Measurements from ENCODE around the gene KIFAP3.

The KIFAP3 gene

DNA sequence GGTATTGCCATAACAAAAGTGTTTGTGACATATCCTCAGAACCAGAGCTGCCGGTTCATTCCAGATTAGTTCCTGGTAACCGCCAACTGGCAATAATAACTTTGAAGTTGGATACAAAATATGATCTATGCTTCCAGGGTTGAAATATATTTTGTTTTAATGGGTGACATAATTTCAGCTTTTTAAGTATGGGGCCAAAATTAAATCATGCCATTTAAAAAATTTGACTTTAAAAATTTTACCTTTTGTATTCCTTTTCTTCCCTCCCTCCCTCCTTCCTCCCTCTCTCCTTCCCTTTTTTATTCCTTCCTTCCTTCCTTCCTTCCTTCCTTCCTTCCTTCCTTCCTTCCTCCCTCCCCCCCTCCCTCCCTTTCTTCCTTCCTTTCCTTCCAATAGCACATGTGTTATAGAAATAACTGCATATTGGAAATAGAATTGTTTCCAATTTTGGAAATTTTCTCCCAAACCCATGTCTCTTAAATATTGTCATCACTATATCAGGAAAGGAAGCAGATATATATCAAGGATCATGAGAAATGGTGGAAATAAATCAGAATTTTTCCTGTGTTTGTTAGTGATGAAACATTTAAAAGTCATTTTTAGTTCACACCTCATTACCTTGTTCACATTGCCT, 12.0 kb upstream of the KIFAP3 start:
- Histone ChIP-seq H3K27me3 (ENCODE audit: control insufficient read depth, low read length) (no peaks in the 10 kb centered on the region), H3K4me2 (ENCODE audit: low read length) (no peak overlapping the region), H4K20me1 (ENCODE audit: control insufficient read depth, insufficient read depth, low read depth, low read length) (no peaks in the 10 kb centered on the region), H3K9me3 (ENCODE audit: control insufficient read depth, insufficient read depth, low read length) (no peaks in the 10 kb centered on the region), H3K27ac (ENCODE audit: low read depth, low read length) (no peak overlapping the region), H3K36me3 (ENCODE audit: control insufficient read depth, low read length) (no peaks in the 10 kb centered on the region), H3K4me1 (ENCODE audit: control insufficient read depth, low read length) (no peaks in the 10 kb centered on the region), H3K79me2 (ENCODE audit: control insufficient read depth, low read length) (no peaks in the 10 kb centered on the region), H3K9me2 (replicated peaks; ENCODE audit: control insufficient read depth, low read length) (no peaks in the 10 kb centered on the region), H3F3A (ENCODE audit: control insufficient read depth, insufficient read depth) (no peaks in the 10 kb centered on the region), H3K4me3 (ENCODE audit: low read length) (no peak overlapping the region)
- no peak for TF ChIP-seq EZH2phosphoT487 (IDR thresholded peaks at IDR 0.05; ENCODE audit: borderline replicate concordance, low read length)
- TF ChIP-seq, protein P1, sequence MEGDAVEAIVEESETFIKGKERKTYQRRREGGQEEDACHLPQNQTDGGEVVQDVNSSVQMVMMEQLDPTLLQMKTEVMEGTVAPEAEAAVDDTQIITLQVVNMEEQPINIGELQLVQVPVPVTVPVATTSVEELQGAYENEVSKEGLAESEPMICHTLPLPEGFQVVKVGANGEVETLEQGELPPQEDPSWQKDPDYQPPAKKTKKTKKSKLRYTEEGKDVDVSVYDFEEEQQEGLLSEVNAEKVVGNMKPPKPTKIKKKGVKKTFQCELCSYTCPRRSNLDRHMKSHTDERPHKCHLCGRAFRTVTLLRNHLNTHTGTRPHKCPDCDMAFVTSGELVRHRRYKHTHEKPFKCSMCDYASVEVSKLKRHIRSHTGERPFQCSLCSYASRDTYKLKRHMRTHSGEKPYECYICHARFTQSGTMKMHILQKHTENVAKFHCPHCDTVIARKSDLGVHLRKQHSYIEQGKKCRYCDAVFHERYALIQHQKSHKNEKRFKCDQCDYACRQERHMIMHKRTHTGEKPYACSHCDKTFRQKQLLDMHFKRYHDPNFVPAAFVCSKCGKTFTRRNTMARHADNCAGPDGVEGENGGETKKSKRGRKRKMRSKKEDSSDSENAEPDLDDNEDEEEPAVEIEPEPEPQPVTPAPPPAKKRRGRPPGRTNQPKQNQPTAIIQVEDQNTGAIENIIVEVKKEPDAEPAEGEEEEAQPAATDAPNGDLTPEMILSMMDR (IDR thresholded peaks at IDR 0.05; ENCODE audit: low read depth, low read length, poor library complexity, severe bottlenecking): no peak

DNA sequence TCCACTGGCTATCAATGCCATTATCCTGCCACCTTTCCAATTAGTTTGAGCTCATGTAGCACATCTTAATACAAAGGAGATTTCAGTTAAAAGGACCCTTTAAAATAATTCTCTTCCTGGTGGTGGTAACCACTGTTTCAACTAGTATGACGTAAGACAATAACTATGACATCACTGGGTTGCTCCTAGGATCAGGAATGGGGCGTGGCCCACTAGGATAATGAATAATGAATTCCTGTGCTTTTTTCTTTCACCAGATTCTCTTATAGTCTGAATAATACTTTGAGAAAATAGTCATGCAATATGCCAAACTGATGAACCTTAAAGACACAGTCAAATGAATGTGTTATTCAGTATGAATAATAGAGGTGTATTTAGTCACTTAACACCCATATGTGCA, 10.6 kb upstream of the KIFAP3 start:
- Histone ChIP-seq H3K9me2 (replicated peaks; ENCODE audit: control insufficient read depth, low read length) (no peaks in the 10 kb centered on the region), H3K9me3 (ENCODE audit: control insufficient read depth, insufficient read depth, low read length) (no peaks in the 10 kb centered on the region)
- TF ChIP-seq, protein P1 (IDR thresholded peaks at IDR 0.05; ENCODE audit: low read depth, low read length, poor library complexity, severe bottlenecking): no peak
- no peak for TF ChIP-seq EZH2phosphoT487 (IDR thresholded peaks at IDR 0.05; ENCODE audit: borderline replicate concordance, low read length)

DNA sequence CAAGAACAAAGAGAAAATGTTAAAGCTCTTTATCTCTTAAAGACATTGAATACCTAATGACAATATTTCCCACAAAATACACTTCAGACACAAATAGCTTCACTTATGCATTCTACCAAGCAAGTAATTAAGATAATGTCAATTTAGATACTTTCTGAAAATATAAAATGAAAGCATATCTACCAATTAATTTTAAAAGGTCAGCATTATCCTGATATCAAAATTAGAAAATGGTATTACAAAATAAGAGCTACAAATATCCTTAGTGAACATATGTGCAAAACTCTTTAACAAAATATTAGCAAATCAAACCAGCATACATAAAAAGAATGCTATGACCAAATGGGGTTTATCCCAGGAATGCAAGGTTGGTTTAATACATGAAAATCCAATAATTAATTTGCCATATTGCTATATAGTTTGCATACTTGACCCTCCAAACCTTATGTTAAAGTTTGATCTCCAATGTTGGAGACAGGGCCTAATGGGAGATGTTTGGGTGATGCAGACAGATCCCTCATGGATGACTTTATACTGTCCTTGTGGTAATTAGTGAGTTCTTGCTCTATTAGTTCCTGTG, 4.2 kb upstream of the KIFAP3 start:
- Histone ChIP-seq H3K27me3 (ENCODE audit: control insufficient read depth, low read length) (no peaks in the 10 kb centered on the region), H4K20me1 (ENCODE audit: control insufficient read depth, insufficient read depth, low read depth, low read length) (no peaks in the 10 kb centered on the region), H3F3A (ENCODE audit: control insufficient read depth, insufficient read depth) (no peaks in the 10 kb centered on the region), H3K4me3 (ENCODE audit: low read length) (no peak overlapping the region), H3K27ac (ENCODE audit: low read depth, low read length) (no peak overlapping the region), H3K36me3 (ENCODE audit: control insufficient read depth, low read length) (no peaks in the 10 kb centered on the region), H3K9me3 (ENCODE audit: control insufficient read depth, insufficient read depth, low read length) (peaks cover 15% of the 10 kb centered on the region), H3K79me2 (ENCODE audit: control insufficient read depth, low read length) (peaks cover 6% of the 10 kb centered on the region), H3K4me1 (ENCODE audit: control insufficient read depth, low read length) (peaks cover 9% of the 10 kb centered on the region), H3K4me2 (ENCODE audit: low read length) (no peak overlapping the region), H3K9me2 (replicated peaks; ENCODE audit: control insufficient read depth, low read length) (no peaks in the 10 kb centered on the region)
- no peak for TF ChIP-seq EZH2phosphoT487 (IDR thresholded peaks at IDR 0.05; ENCODE audit: borderline replicate concordance, low read length)
- TF ChIP-seq, protein P1 (IDR thresholded peaks at IDR 0.05; ENCODE audit: low read depth, low read length, poor library complexity, severe bottlenecking): no peak

More for the DNA sequence above, 10.6 kb upstream of the KIFAP3 start:
- Histone ChIP-seq H3K27ac (ENCODE audit: low read depth, low read length) (no peak overlapping the region), H3K4me1 (ENCODE audit: control insufficient read depth, low read length) (no peaks in the 10 kb centered on the region), H3K27me3 (ENCODE audit: control insufficient read depth, low read length) (no peaks in the 10 kb centered on the region), H3F3A (ENCODE audit: control insufficient read depth, insufficient read depth) (no peaks in the 10 kb centered on the region), H4K20me1 (ENCODE audit: control insufficient read depth, insufficient read depth, low read depth, low read length) (no peaks in the 10 kb centered on the region), H3K36me3 (ENCODE audit: control insufficient read depth, low read length) (no peaks in the 10 kb centered on the region), H3K4me2 (ENCODE audit: low read length) (no peak overlapping the region), H3K79me2 (ENCODE audit: control insufficient read depth, low read length) (no peaks in the 10 kb centered on the region), H3K4me3 (ENCODE audit: low read length) (no peak overlapping the region)
